Gastroesophageal sphincter (tissue), 3 donors: Measurements from ENCODE around the gene PKNOX1.

Experiments used
- EP300 ChIP-seq: sonication (generic); formaldehyde crosslinking; IDR thresholded peaks from one replicate; pipeline ENCODE4 v1.6.1; 2017; ENCODE audit warnings: antibody characterized with exemption, mild to moderate bottlenecking
- POLR2A ChIP-seq, 2 donors: fragments of 450-650 bp; IDR thresholded peaks; one replicate each; pipeline ENCODE4 v1.6.1; 2017; ENCODE audit warnings: antibody characterized with exemption in 2 of 2, mild to moderate bottlenecking in 2 of 2, moderate library complexity in 1 of 2
- POLR2AphosphoS5 ChIP-seq: sonication (generic); formaldehyde crosslinking; IDR thresholded peaks from one replicate; pipeline ENCODE4 v1.6.1; 2017; ENCODE audit warnings: antibody characterized with exemption
- TF ChIP-seq, protein P1 (sequence below), 4 experiments: fragments of 200-600 bp in 2 of 4; fragments of 450-650 bp in 2 of 4; sonication (generic) in 1 of 4; IDR thresholded peaks; one replicate each; pipeline ENCODE4 v1.5.1; 2017 to 2019; ENCODE audit warnings: antibody characterized with exemption in 4 of 4, mild to moderate bottlenecking in 2 of 4, moderate library complexity in 2 of 4

DNA sequence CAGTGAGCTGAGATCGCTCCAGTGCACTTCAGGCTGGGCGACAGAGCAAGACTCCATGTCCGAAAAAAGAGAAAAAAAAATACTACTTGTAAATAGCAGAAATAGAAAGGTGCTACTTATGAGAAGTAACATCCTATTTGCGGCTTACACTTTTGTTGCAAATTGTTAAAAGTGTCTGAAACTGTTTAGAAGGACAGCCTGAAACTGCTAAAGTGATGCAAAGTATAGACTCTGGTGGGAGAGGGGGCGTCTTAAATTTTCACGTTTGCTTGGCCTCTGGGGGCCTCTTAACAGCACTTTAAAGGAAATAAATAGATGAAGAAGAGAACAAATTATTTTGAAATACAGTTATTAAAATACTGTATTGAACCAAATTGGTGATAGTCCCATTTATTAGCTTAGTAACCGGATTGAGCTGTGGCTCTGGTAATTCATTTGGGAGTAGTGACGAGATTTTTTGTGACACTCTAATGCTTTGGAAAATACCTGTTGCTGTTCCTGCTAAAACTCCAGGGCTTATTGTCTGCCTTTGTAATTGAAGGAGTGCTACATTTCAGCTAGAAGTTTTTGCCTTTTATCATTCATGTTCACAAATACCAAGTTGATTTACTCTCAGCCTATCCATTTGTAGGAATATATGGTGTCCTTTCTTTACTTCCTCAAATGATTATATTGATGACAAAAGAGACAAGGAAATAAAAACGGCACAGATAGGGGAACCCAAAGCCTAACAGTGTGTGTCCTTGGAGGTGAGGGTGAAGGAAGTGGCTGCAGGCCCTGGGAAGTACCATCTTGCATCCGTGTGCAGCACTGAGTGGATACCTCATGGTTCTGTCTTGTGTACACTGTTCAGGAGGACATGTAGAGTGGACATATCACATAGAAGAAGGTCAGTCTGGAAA, 6.2 kb downstream of the PKNOX1 start:
- TF ChIP-seq, protein P1, sequence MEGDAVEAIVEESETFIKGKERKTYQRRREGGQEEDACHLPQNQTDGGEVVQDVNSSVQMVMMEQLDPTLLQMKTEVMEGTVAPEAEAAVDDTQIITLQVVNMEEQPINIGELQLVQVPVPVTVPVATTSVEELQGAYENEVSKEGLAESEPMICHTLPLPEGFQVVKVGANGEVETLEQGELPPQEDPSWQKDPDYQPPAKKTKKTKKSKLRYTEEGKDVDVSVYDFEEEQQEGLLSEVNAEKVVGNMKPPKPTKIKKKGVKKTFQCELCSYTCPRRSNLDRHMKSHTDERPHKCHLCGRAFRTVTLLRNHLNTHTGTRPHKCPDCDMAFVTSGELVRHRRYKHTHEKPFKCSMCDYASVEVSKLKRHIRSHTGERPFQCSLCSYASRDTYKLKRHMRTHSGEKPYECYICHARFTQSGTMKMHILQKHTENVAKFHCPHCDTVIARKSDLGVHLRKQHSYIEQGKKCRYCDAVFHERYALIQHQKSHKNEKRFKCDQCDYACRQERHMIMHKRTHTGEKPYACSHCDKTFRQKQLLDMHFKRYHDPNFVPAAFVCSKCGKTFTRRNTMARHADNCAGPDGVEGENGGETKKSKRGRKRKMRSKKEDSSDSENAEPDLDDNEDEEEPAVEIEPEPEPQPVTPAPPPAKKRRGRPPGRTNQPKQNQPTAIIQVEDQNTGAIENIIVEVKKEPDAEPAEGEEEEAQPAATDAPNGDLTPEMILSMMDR (IDR thresholded peaks at IDR 0.05) = no peak
- TF ChIP-seq POLR2A (IDR thresholded peaks at IDR 0.05) = no peak
- no peak for TF ChIP-seq POLR2AphosphoS5
- no peak for TF ChIP-seq EP300
